Fibroblast of the aortic adventitia (primary cell): ENCODE results near the gene HAS3. TPM values are rescaled to one million over a fixed set of nuclear protein-coding genes. Genes with fewer than 3 reads are reported as not detected.
A peak's percentile ranks its signal among the peaks of the same experiment; 100 is the strongest.

Experiments
- DNase-seq: peaks from one replicate; pipeline ENCODE4 v3.0.0-alpha.2; 2010; ENCODE audit warnings: low read depth
- H3K4me3 ChIP-seq: 2 replicates; pipeline ENCODE4 v1.5.1; 2011; ENCODE audit warnings: low read depth, mild to moderate bottlenecking, control low read depth, low read length, moderate library complexity
- total RNA-seq: library from RNA; depleted of rRNA; stranded (reverse); fragments of >200 nt; gene quantifications from 2 replicates; pipeline ENCODE4 v1.2.3, GENCODE V29; 2012; ENCODE audit warnings: low replicate concordance
- TF ChIP-seq, protein P1 (sequence below): IDR thresholded peaks from 2 replicates; pipeline ENCODE4 v1.5.1; 2011; ENCODE audit warnings: mild to moderate bottlenecking, low read length, control low read depth, inconsistent platforms; ENCODE audit not compliant: insufficient read depth

HAS3 gene
- total RNA-seq, 1 donor = 0.81 TPM

GRCh38 chr16:69064764-69065313, 40.6 kb upstream of the HAS3 start:
- TF ChIP-seq, protein P1, sequence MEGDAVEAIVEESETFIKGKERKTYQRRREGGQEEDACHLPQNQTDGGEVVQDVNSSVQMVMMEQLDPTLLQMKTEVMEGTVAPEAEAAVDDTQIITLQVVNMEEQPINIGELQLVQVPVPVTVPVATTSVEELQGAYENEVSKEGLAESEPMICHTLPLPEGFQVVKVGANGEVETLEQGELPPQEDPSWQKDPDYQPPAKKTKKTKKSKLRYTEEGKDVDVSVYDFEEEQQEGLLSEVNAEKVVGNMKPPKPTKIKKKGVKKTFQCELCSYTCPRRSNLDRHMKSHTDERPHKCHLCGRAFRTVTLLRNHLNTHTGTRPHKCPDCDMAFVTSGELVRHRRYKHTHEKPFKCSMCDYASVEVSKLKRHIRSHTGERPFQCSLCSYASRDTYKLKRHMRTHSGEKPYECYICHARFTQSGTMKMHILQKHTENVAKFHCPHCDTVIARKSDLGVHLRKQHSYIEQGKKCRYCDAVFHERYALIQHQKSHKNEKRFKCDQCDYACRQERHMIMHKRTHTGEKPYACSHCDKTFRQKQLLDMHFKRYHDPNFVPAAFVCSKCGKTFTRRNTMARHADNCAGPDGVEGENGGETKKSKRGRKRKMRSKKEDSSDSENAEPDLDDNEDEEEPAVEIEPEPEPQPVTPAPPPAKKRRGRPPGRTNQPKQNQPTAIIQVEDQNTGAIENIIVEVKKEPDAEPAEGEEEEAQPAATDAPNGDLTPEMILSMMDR = no peak
- H3K4me3 ChIP-seq = no peak overlapping the region
- DNase-seq = no peak

- no peak overlapping the region for H3K4me3 ChIP-seq
- TF ChIP-seq, protein P1 = no peak
- DNase-seq = no peak
These were observed 35.9 kb upstream of the HAS3 start for GRCh38 chr16:69069504-69069903.

DNA sequence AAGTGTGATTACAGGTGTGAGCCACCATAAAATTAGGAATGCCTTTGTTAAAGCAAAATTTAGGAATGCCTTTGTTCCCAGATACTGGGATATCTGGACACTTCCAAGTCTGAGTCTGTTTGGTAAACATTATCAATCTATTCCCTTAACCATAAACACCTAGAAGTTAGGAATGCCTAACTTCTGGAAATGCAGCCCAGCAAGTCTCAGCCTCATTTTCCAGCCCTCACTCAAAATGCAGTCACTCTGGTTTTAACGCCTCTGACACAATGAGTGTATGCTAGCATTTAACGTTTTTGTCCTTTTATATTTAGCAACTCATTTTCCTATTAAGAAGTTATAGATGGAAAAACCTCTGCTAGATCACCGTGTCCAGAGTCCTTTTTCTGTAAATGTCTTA, 34.4 kb upstream of the HAS3 start:
- TF ChIP-seq, protein P1 = no peak
- H3K4me3 ChIP-seq = no peak overlapping the region
- DNase-seq = no peak

GRCh38 chr16:69072640-69072974, 32.8 kb upstream of the HAS3 start:
- TF ChIP-seq, protein P1 = no peak
- no peak for DNase-seq
- H3K4me3 ChIP-seq = no peak overlapping the region

GRCh38 chr16:69073181-69073702, 32.2 kb upstream of the HAS3 start:
- H3K4me3 ChIP-seq = no peak overlapping the region
- TF ChIP-seq, protein P1 = no peak
- peak; percentile 87 for DNase-seq

- TF ChIP-seq, protein P1 = no peak
- DNase-seq = peak; percentile 62
- no peak overlapping the region for H3K4me3 ChIP-seq
These were observed 28.2 kb upstream of the HAS3 start for GRCh38 chr16:69077251-69077650.

- DNase-seq = no peak
- TF ChIP-seq, protein P1 = no peak
These were observed 27.4 kb upstream of the HAS3 start for GRCh38 chr16:69078073-69078472.

More at GRCh38 chr16:69078073-69078472, 27.4 kb upstream of the HAS3 start:
- H3K4me3 ChIP-seq = no peak overlapping the region
